Stimulated activated CD4-positive, alpha-beta T cell treated with anti-CD3 and anti-CD28 coated beads, Interleukin-2, amount 100 ng/mL, for 24 hours (primary cell): Measurements from ENCODE around the gene OR13A1.
"Not testable (repeated sequence)": the region's sequence is repeated elsewhere in the genome, so short reads cannot be mapped to it uniquely, and the experiment has no call there.

ENCODE experiments used
- DNase-seq, 2 donors: peaks; one replicate each; pipeline ENCODE4 v3.0.0-alpha.2; 2020

OR13A1 gene

GRCh38 chr10:45315508-45315907 lies at the start of gene OR13A1:
Gene OR13A1, minus strand, starts transcription at chr10:45315608. Its CDS starts 11,186 bp downstream, at chr10:45304422.
- DNase-seq = no peak

GRCh38 chr10:45361983-45362799 lies 46.8 kb upstream of the OR13A1 start:
- not testable (repeated sequence) for DNase-seq

GRCh38 chr10:45358961-45359360 lies 43.6 kb upstream of the OR13A1 start:
- not testable (repeated sequence) for DNase-seq

GRCh38 chr10:45355494-45355893 lies 40.1 kb upstream of the OR13A1 start:
- no peak for DNase-seq

GRCh38 chr10:45354261-45354660 lies 38.9 kb upstream of the OR13A1 start:
- no peak for DNase-seq

GRCh38 chr10:45353186-45353585 lies 37.8 kb upstream of the OR13A1 start:
- DNase-seq = no peak

GRCh38 chr10:45348196-45348765 lies 32.9 kb upstream of the OR13A1 start:
- not testable (repeated sequence) for DNase-seq

- DNase-seq = not testable (repeated sequence)
Observed at GRCh38 chr10:45347464-45347863, 32.1 kb upstream of the OR13A1 start.

- DNase-seq = not testable (repeated sequence)
Observed at GRCh38 chr10:45346652-45347335, 31.4 kb upstream of the OR13A1 start.

- not testable (repeated sequence) for DNase-seq
Observed at GRCh38 chr10:45340420-45340819, 25.0 kb upstream of the OR13A1 start.

- no peak for DNase-seq
Observed at GRCh38 chr10:45339894-45340293, 24.5 kb upstream of the OR13A1 start.

- not testable (repeated sequence) for DNase-seq
Observed at GRCh38 chr10:45331824-45332223, 16.4 kb upstream of the OR13A1 start.

- DNase-seq = not testable (repeated sequence)
Observed at GRCh38 chr10:45326864-45327263, 11.5 kb upstream of the OR13A1 start.

- DNase-seq = no peak
Observed at GRCh38 chr10:45325116-45325515, 9.7 kb upstream of the OR13A1 start.

- DNase-seq = no peak
Observed at GRCh38 chr10:45319702-45320101, 4.3 kb upstream of the OR13A1 start.

- no peak for DNase-seq
Observed at GRCh38 chr10:45313264-45313873, 2.0 kb downstream of the OR13A1 start.

GRCh38 chr10:45308707-45309106 lies 6.7 kb downstream of the OR13A1 start:
- no peak for DNase-seq

- DNase-seq = no peak
Observed at GRCh38 chr10:45302573-45302972, 12.8 kb downstream of the OR13A1 start.

- not testable (repeated sequence) for DNase-seq
Observed at GRCh38 chr10:45298341-45298955, 17.0 kb downstream of the OR13A1 start.

- DNase-seq = no peak
Observed at GRCh38 chr10:45294681-45295080, 20.7 kb downstream of the OR13A1 start.

GRCh38 chr10:45286980-45287379 lies 28.4 kb downstream of the OR13A1 start:
- DNase-seq = no peak

- DNase-seq = no peak
Observed at GRCh38 chr10:45282061-45282460, 33.3 kb downstream of the OR13A1 start.
